Measurements from ENCODE around the gene NLGN4X. TPM values are rescaled to one million over a fixed set of nuclear protein-coding genes. Genes with fewer than 3 reads are reported as not detected.

The NLGN4X gene
- total RNA-seq, 4 donors from 2014 or later: 6.3 to 11.7 (median 10.1) TPM

- no peaks in the 10 kb centered on the region for H3K4me1 ChIP-seq
- no peak for DNase-seq (ENCODE audit: low spot score in 2 of 2)
- TF ChIP-seq POLR2A (IDR thresholded peaks at IDR 0.05): no peak
- TF ChIP-seq EP300 (IDR thresholded peaks at IDR 0.05): no peak
- no peak for TF ChIP-seq CTCF (IDR thresholded peaks at IDR 0.05)
- H3K27me3 ChIP-seq: no peaks in the 10 kb centered on the region
- 16 to 23% methylated on average over 3 of the region's 3 CpGs for WGBS, 2 donors
- H3K4me3 ChIP-seq: no peak overlapping the region
- H3K27ac ChIP-seq: no peak overlapping the region
- H3K9me3 ChIP-seq: no peaks in the 10 kb centered on the region
- H3K36me3 ChIP-seq: no peaks in the 10 kb centered on the region
These were observed 358.4 kb downstream of the NLGN4X start for GRCh38 chrX:5870238-5870637.

- TF ChIP-seq EP300 (IDR thresholded peaks at IDR 0.05) (no peak), POLR2A (IDR thresholded peaks at IDR 0.05) (no peak), CTCF (IDR thresholded peaks at IDR 0.05) (no peak)
- H3K27me3 ChIP-seq: no peaks in the 10 kb centered on the region
- H3K4me3 ChIP-seq: no peak overlapping the region
- no peak overlapping the region for H3K27ac ChIP-seq
- no peaks in the 10 kb centered on the region for H3K9me3 ChIP-seq
- DNase-seq (ENCODE audit: low spot score in 2 of 2): no peak
- no peaks in the 10 kb centered on the region for H3K36me3 ChIP-seq
- H3K4me1 ChIP-seq: no peaks in the 10 kb centered on the region
- 89 to 93% methylated on average over 7 of the region's 7 CpGs for WGBS, 2 donors
These were observed 358.9 kb downstream of the NLGN4X start for GRCh38 chrX:5869786-5870185.

- H3K4me3 ChIP-seq: no peak overlapping the region
- WGBS, 2 donors: 93 to 96% methylated on average over 2 of the region's 2 CpGs
- TF ChIP-seq EP300 (IDR thresholded peaks at IDR 0.05) (no peak), CTCF (IDR thresholded peaks at IDR 0.05) (no peak), POLR2A (IDR thresholded peaks at IDR 0.05) (no peak)
- H3K9me3 ChIP-seq: no peaks in the 10 kb centered on the region
- H3K27ac ChIP-seq: no peak overlapping the region
- no peaks in the 10 kb centered on the region for H3K36me3 ChIP-seq
- DNase-seq (ENCODE audit: low spot score in 2 of 2): no peak
- H3K4me1 ChIP-seq: no peaks in the 10 kb centered on the region
- H3K27me3 ChIP-seq: no peaks in the 10 kb centered on the region
These were observed 360.9 kb downstream of the NLGN4X start for GRCh38 chrX:5867778-5868177.

DNA sequence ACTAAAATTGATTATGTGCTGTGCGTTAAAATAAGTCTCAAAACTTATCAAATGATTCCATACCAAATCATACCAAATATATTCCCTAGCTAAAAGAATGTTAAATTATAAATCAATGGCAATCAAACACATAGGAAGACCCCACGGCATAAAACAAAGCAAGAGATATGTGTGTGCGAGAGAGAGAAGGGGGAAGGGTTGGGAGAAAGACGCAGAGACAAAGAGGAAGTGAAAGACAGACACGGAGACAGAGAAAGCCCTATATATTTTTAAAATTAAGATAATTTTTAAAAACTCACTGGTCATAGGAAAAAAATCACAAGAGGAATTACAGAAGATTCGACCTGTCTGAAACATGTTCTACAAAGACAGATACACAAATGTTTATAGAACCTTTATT lies 371.4 kb downstream of the NLGN4X start:
- DNase-seq (ENCODE audit: low spot score in 2 of 2): no peak
- no peaks in the 10 kb centered on the region for H3K36me3 ChIP-seq
- TF ChIP-seq EP300 (IDR thresholded peaks at IDR 0.05): no peak
- no peak for TF ChIP-seq CTCF (IDR thresholded peaks at IDR 0.05)
- TF ChIP-seq POLR2A (IDR thresholded peaks at IDR 0.05): no peak
- 48 to 52% methylated on average over 6 of the region's 6 CpGs for WGBS, 2 donors
- no peaks in the 10 kb centered on the region for H3K4me1 ChIP-seq
- H3K4me3 ChIP-seq: no peak overlapping the region
- no peaks in the 10 kb centered on the region for H3K9me3 ChIP-seq
- H3K27me3 ChIP-seq: no peaks in the 10 kb centered on the region
- H3K27ac ChIP-seq: no peak overlapping the region

DNA sequence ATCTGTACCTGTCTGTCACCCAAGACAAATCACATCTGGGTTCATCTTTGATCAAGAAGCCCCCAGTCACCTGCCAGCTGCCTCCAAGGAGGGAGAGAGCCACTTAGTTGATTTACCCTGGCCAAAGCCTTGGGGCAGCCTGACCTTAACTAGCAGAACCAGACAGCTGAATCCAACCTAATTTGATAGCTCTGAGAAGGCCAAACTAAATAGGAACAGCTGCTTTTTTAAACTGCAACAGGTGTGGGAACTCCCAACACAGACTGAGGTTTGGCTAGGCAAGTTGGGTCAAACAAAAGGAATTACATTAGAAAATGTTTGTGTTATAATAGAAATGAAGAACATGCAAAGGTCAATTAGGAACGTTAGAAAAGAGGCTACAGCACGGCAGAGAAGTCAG lies 375.7 kb downstream of the NLGN4X start:
- Histone ChIP-seq H3K27ac (no peak overlapping the region), H3K4me3 (no peak overlapping the region), H3K4me1 (no peaks in the 10 kb centered on the region), H3K27me3 (no peaks in the 10 kb centered on the region), H3K9me3 (no peaks in the 10 kb centered on the region), H3K36me3 (no peaks in the 10 kb centered on the region)
- WGBS, 2 donors: 40 to 43% methylated on average over 2 of the region's 2 CpGs
- no peak for TF ChIP-seq EP300 (IDR thresholded peaks at IDR 0.05)
- no peak for DNase-seq (ENCODE audit: low spot score in 2 of 2)

- no peak for DNase-seq (ENCODE audit: low spot score in 2 of 2)
- no peak for TF ChIP-seq CTCF (IDR thresholded peaks at IDR 0.05)
- no peak for TF ChIP-seq EP300 (IDR thresholded peaks at IDR 0.05)
- TF ChIP-seq POLR2A (IDR thresholded peaks at IDR 0.05): no peak
- 68% methylated on average over 2 of the region's 2 CpGs for WGBS, 2 donors
- H3K27me3 ChIP-seq: no peaks in the 10 kb centered on the region
- H3K27ac ChIP-seq: no peak overlapping the region
- no peaks in the 10 kb centered on the region for H3K4me1 ChIP-seq
- no peak overlapping the region for H3K4me3 ChIP-seq
- no peaks in the 10 kb centered on the region for H3K36me3 ChIP-seq
- no peaks in the 10 kb centered on the region for H3K9me3 ChIP-seq
These were observed 386.1 kb downstream of the NLGN4X start for GRCh38 chrX:5842601-5843000.
